GM12891 (cell line): ENCODE results near the gene GHR.

Source experiments
- PAX5 ChIP-seq: IDR thresholded peaks from 2 replicates; pipeline ENCODE4 v1.6.1; 2011; ENCODE audit warnings: low read length, moderate library complexity, mild to moderate bottlenecking; ENCODE audit not compliant: insufficient read depth, severe bottlenecking
- POLR2A ChIP-seq: IDR thresholded peaks from 2 replicates; pipeline ENCODE4 v1.6.1; 2011; ENCODE audit warnings: low read depth, low read length, control low read depth
- POLR2AphosphoS5 ChIP-seq: IDR thresholded peaks from 2 replicates; pipeline ENCODE4 v1.6.1; 2011; ENCODE audit warnings: low read depth, low read length, control low read depth
- SPI1 ChIP-seq: IDR thresholded peaks from 2 replicates; pipeline ENCODE4 v1.6.1; 2011; ENCODE audit warnings: low read depth, low read length, control low read depth
- TAF1 ChIP-seq: IDR thresholded peaks from 2 replicates; pipeline ENCODE4 v1.6.1; 2011; ENCODE audit warnings: low read depth, low read length, control low read depth

DNA sequence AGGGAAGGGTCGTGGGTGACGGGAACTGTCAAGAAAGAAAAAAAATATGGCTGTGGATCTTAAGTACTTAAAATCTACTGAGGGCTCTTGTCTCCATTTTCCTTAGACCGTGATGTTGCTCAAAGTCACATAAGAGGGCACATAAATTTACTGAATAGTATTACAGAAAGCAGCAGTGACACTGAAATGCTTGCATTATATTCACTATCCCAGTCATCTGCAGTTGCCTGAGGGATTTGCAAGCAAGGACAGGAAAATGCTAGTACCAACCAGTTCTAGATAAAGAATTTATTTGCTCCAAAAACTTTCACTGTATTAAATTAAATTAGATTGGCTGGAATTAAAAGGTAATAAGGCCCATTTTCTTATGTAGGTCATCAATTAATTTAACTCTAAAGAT, 226.8 kb downstream of the GHR start:
- TF ChIP-seq POLR2AphosphoS5 (no peak), POLR2A (no peak), SPI1 (no peak), PAX5 (no peak), TAF1 (no peak)
